Suprapubic skin (tissue), 3 donors: Measurements from ENCODE around the gene MYO7A.

Source experiments
- CTCF ChIP-seq, 2 donors: fragments of 200-600 bp in 1 of 2; fragments of 450-650 bp in 1 of 2; sonication (generic) in 1 of 2; IDR thresholded peaks; one replicate each; pipeline ENCODE4 v1.5.1; 2016 to 2019; ENCODE audit warnings: antibody characterized with exemption in 2 of 2, mild to moderate bottlenecking in 1 of 2, moderate library complexity in 1 of 2
- POLR2A ChIP-seq, 2 donors: fragments of 450-650 bp; IDR thresholded peaks; one replicate each; pipeline ENCODE4 v1.6.1; 2017; ENCODE audit warnings: antibody characterized with exemption in 2 of 2, mild to moderate bottlenecking in 2 of 2, moderate library complexity in 2 of 2

DNA sequence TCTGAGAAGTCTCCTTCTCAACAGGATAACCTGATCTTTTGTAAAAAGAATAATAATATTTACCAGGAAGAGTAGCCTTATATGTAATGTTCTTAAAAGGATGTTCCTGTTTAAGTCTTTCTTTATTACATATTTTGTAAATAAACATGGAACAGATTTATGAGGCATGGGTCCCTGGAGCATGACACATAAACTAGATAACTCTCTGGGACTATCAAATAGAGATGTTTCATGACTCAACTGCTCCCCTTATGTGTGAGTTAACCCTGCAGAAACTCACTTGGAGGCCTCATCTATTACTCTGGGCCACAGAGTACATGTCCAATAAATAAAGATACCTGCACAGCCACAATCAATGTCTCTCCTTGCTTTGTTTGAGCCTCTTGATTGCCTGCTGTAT is 108.9 kb downstream of the MYO7A start:
- TF ChIP-seq CTCF (IDR thresholded peaks at IDR 0.05): no peak
- TF ChIP-seq POLR2A (IDR thresholded peaks at IDR 0.05): no peak
